LNCaP clone FGC (cell line): Measurements from ENCODE around the gene ZNRD2.

ENCODE experiments used
- DNase-seq: peaks from one replicate; pipeline ENCODE4 v3.0.0-alpha.2; 2011; ENCODE audit warnings: low read depth
- H3K4me3 ChIP-seq: 2 replicates; pipeline ENCODE4 v1.5.1; 2011; ENCODE audit warnings: mild to moderate bottlenecking, low read depth, low read length, control low read depth
- TF ChIP-seq, protein P1 (sequence below): IDR thresholded peaks from 2 replicates; pipeline ENCODE4 v1.5.1; 2012; ENCODE audit warnings: mild to moderate bottlenecking; ENCODE audit not compliant: control insufficient read depth, insufficient read depth; ENCODE audit errors: extremely low read depth

Gene ZNRD2

DNA sequence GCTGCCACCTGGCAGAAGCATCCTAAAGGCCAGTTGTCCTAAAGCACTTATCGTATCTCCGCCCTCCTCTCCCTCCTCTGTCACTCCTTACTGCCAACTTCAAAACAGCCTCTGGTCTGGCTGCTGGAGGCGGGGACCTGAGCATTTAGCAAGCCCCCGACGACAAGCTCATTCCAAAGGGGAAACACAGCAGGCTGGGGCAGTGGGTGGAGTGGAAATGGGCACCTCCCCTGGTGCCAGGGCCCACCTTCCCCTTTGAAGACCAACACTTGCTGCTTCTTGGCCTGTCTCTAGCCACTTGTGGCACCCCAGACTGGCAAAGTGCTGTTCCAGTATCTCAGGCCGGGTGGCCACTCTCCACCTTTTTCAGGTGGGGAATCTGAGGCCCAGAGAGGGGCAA lies 40.1 kb downstream of the ZNRD2 start:
- no peak for DNase-seq
- TF ChIP-seq, protein P1, sequence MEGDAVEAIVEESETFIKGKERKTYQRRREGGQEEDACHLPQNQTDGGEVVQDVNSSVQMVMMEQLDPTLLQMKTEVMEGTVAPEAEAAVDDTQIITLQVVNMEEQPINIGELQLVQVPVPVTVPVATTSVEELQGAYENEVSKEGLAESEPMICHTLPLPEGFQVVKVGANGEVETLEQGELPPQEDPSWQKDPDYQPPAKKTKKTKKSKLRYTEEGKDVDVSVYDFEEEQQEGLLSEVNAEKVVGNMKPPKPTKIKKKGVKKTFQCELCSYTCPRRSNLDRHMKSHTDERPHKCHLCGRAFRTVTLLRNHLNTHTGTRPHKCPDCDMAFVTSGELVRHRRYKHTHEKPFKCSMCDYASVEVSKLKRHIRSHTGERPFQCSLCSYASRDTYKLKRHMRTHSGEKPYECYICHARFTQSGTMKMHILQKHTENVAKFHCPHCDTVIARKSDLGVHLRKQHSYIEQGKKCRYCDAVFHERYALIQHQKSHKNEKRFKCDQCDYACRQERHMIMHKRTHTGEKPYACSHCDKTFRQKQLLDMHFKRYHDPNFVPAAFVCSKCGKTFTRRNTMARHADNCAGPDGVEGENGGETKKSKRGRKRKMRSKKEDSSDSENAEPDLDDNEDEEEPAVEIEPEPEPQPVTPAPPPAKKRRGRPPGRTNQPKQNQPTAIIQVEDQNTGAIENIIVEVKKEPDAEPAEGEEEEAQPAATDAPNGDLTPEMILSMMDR: no peak
- no peak overlapping the region for H3K4me3 ChIP-seq

GRCh38 chr11:65611028-65611757 lies 40.9 kb downstream of the ZNRD2 start:
- DNase-seq: no peak
- TF ChIP-seq, protein P1: no peak
- H3K4me3 ChIP-seq: no peak overlapping the region

DNA sequence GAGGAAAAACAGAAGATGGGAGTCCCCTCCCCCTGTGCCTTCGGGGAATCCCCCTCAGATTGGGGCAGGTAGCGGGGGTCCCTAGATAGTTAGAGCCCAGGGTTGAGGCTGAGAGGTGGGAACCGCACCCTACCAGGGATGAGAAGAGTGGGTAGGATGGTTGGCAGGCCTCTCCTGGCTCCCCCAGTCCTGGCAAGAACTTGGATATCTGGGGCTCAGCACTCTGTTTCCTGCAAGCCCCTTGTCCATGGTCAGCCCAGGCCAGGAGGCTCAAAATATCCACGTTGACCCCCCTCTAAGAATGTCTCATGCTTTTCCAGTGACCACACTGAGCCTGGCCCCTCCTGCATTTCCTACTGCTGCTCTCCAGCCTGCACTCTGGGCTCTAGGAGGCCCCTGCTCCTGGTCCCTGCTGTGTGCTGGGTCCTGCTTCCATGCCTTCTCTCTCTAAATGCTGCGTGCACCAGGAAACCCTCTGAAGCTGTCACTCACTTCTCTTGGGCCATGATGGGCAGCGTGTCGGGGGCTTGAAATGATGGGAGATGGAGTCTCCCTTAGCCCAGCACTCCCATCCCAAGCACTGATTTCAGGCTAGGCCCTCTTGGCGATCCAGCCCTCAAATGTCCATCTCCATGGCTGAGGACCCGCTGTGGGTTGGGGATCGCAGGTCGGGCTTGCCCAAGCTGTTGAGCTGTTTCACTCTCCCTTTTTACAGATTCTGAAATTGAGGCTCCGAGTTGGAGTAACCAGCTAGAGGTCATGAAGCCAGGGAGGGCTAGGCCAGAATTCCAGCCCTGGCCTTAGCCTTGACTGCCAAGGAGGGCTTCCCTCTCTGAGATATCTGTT lies 41.7 kb downstream of the ZNRD2 start:
- TF ChIP-seq, protein P1: no peak
- H3K4me3 ChIP-seq: no peak overlapping the region
- no peak for DNase-seq

- TF ChIP-seq, protein P1: no peak
- DNase-seq: no peak
- peak overlapping the region; percentile 98 for H3K4me3 ChIP-seq
These were observed 42.4 kb downstream of the ZNRD2 start for GRCh38 chr11:65612691-65613090.

DNA sequence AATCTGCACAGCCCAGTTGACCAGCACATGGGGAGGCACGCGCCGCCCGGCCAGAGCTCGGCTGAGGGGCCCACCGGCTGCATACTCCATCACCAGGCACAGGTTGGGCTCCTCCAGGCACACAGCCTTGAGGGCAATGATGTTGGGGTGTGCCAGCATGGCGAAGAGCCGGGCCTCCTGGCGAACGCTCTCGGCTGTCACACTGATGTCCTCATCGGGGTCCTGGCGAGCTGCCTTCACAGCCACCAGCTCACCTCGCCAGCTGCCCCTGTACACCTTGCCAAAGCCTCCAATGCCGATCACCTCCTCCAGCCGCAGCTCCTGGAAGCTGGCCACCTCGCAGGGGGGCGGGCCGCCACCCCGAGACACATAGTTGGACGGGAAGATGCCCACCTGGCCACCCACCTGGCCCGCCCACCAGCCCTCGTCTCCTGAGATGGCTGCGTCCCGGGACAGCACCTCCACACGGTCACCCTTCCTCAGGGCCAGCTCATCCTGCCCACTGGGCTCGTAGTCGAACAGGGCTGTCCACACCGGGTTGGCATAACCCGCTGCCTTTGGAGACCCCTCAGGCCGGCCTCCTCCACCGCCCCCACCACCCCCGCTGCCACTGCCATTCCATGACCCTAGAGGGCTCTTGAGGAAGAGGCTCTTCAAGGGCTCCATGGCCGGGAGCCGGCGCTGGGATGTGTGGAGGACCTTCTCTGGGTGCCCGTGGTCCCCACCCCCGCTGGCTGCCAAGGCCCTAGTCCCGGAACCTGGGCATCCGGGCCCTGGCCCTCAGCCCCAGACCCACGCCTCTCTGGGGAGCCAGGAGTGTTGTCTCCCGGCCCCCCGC lies 43.0 kb downstream of the ZNRD2 start:
- H3K4me3 ChIP-seq: peak overlapping the region; percentile 98
- TF ChIP-seq, protein P1: no peak
- DNase-seq: no peak

- TF ChIP-seq, protein P1: no peak
These were observed 45.1 kb downstream of the ZNRD2 start, which contains the start of gene PCNX3 for GRCh38 chr11:65615229-65615949. Gene PCNX3 (plus strand): TSS chr11:65615776. CDS start chr11:65616312, 536 bp downstream.

More at GRCh38 chr11:65615229-65615949, 45.1 kb downstream of the ZNRD2 start, which contains the start of gene PCNX3:
- peak within 1 kb of the TSS; percentile 98 for H3K4me3 ChIP-seq
- peak; percentile 100 for DNase-seq
